Hepatic stellate cell (primary cell): ENCODE results near the gene SLC25A48.

Source experiments
- DNase-seq: peaks from one replicate; pipeline ENCODE4 v3.0.0; 2011; ENCODE audit warnings: low spot score

Gene SLC25A48

GRCh38 chr5:135881244-135881643, 46.8 kb downstream of the SLC25A48 start:
- no peak for DNase-seq

- DNase-seq, result no peak
Measured at GRCh38 chr5:135881819-135882218, 47.4 kb downstream of the SLC25A48 start.

- DNase-seq, result no peak
Measured at GRCh38 chr5:135883026-135883425, 48.6 kb downstream of the SLC25A48 start.

GRCh38 chr5:135883441-135883840, 49.0 kb downstream of the SLC25A48 start:
- no peak for DNase-seq

GRCh38 chr5:135885031-135885430, 50.6 kb downstream of the SLC25A48 start:
- DNase-seq, result no peak

- no peak for DNase-seq
Measured at GRCh38 chr5:135886136-135886535, 51.7 kb downstream of the SLC25A48 start.

GRCh38 chr5:135887447-135887864, 53.0 kb downstream of the SLC25A48 start:
- DNase-seq, result peak; percentile 63

GRCh38 chr5:135887881-135888614, 53.6 kb downstream of the SLC25A48 start:
- DNase-seq, result no peak

GRCh38 chr5:135890296-135890695, 55.8 kb downstream of the SLC25A48 start:
- no peak for DNase-seq

GRCh38 chr5:135890867-135891266, 56.4 kb downstream of the SLC25A48 start:
- DNase-seq, result no peak

- DNase-seq, result no peak
Measured at GRCh38 chr5:135891268-135891667, 56.8 kb downstream of the SLC25A48 start.

- DNase-seq, result no peak
Measured at GRCh38 chr5:135891791-135892190, 57.3 kb downstream of the SLC25A48 start.

GRCh38 chr5:135894276-135894675, 59.8 kb downstream of the SLC25A48 start:
- no peak for DNase-seq

- no peak for DNase-seq
Measured at GRCh38 chr5:135894789-135895188, 60.3 kb downstream of the SLC25A48 start.

GRCh38 chr5:135895474-135896006, 61.1 kb downstream of the SLC25A48 start, which contains the start of gene IL9:
Gene IL9 (minus strand): TSS chr5:135895841. CDS start chr5:135895816, 25 bp downstream.
- no peak for DNase-seq

GRCh38 chr5:135898651-135899050, 64.2 kb downstream of the SLC25A48 start:
- no peak for DNase-seq

GRCh38 chr5:135900276-135900675, 65.8 kb downstream of the SLC25A48 start:
- DNase-seq, result no peak

- DNase-seq, result no peak
Measured at GRCh38 chr5:135901633-135902032, 67.2 kb downstream of the SLC25A48 start.

GRCh38 chr5:135905144-135905543, 70.7 kb downstream of the SLC25A48 start:
- DNase-seq, result no peak

- no peak for DNase-seq
Measured at GRCh38 chr5:135913713-135914626, 79.5 kb downstream of the SLC25A48 start.

GRCh38 chr5:135915466-135916001, 81.1 kb downstream of the SLC25A48 start:
- no peak for DNase-seq

- DNase-seq, result no peak
Measured at GRCh38 chr5:135916638-135917263, 82.3 kb downstream of the SLC25A48 start.
